HG03575 (cell line): Measurements from ENCODE around the gene ATP2A2.
"Not testable (repeated sequence)": the region's sequence is repeated elsewhere in the genome, so short reads cannot be mapped to it uniquely, and the experiment has no call there.

ENCODE experiments used
- ATAC-seq: cut with Tn5 transposase; IDR thresholded peaks from one replicate; pipeline ENCODE4 v1.9.1; 2021; ENCODE audit not compliant: unreplicated experiment, insufficient number of reproducible peaks, low FRiP score; ENCODE audit errors: extremely low read depth

The ATP2A2 gene

DNA sequence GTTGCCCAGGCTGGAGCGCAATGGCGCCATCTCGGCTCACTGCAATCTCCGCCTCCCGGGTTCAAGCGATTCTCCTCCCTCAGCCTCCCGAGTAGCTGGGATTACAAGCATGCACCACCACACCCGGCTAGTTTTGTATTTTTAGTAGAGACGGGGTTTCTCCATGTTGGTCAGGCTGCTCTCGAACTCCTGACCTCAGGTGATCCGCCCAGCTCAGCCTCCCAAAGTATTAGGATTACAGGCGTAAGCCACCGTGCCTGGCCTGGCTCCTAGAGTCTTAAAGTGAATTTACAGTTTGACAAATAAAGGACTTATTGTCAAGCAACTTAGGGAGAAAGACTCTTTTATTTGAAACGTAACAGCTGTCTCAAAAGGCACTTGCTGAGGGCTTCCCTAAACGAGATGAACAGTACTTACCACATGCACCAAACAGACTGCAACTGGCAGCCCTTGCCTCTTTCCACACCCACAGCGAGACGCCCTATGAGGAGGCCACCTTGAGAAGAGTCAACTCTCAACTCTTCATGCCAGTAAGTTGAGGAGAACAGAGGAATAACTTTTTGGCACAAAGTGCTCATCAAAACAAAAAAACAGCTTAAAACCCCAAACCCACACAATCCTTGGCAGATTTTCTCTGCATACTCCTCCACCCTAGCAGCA lies 97.2 kb downstream of the ATP2A2 start:
- not testable (repeated sequence) for ATAC-seq

DNA sequence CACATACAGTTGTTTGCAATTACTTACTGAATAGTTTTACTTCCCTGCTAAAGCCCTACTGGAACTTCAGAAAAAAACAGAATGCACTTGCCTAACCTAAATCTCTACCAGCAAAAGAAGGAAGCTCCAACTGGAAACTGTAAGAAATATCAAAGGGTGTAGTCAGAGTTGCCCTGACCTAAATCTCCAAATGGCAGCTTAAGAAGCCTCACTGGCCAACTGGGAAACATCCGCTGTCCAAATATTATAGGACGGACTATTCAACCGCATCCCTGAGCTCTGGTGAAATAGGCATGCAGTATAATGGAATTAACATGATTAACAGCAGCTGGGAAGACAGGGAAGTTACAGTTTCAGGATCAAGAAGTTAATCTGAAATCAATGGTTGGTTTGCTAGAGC lies 98.2 kb downstream of the ATP2A2 start:
- ATAC-seq = no peak

DNA sequence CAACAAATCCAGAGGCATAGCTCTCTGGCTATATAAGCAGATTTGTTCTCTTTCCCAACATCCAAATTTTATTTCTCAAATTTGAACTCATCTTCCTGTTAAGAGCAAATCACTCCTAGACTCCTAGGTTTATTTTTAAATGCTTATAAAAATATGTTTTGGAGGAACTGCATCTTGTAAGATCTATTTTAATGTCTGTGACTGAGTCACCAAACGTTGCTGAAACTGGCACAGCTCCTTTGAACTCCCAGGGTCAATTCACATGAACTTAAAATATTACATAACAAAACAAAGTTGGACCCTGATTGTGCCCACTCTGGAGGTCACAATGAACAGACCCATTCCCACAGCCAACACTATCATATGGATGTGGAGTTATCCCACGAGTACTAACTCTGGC lies 98.6 kb downstream of the ATP2A2 start:
- no peak for ATAC-seq

DNA sequence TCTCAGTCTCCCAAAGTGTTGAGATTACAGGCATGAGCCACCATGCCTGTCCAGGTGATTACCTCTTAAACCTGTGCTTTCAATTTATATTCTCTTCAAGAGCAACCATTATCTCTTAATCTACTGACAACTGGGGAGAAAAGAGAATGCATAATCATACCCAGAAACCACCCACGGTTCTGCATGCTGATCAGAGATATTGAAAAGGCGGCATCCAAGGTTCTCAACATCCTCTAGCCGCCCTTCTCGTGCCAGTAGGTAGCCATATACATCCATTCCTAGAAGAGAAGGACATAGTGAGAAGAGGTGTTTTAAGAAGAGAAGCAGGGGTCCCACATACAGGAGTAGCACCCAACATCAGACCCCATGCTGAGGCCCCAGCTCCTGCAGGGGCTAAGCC lies 101.6 kb downstream of the ATP2A2 start:
- ATAC-seq = no peak
